ENCODE data around the gene TRAK1. TPM values are rescaled to one million over a fixed set of nuclear protein-coding genes. Genes with fewer than 3 reads are reported as not detected.

Gene TRAK1
- total and polyA plus RNA-seq, 2 of the 4 experiments (the other 2 are of a cell fraction), result 25.6 to 28.1 TPM

DNA sequence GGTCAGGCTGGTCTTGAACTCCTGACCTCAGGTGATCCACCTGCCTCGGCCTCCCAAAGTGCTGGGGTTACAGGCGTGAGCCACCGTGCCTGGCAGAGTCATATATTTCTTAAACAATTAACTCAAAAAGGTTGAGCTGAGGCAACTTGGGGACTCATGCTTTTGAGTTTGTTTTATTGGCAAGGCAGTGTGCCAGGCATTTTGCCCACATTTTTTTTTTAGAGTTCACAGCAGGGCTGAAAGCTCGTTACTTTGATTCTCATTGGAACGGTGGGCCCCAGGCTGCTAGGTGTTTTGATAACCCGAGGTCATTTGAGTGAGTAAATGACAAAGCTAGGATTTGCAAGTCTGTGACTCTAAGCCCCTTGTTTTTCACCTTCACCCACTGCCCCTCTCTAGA lies 98.6 kb downstream of the TRAK1 start:
- BruUV-seq (replicated peaks), result no TSS peak
- H3K23ac ChIP-seq (ENCODE audit: low read depth, low read length), result no peak overlapping the region
- DNase-seq (no peak), ATAC-seq (ENCODE audit: low read depth) (no peak)
- H2BK20ac ChIP-seq (ENCODE audit: low read depth, low read length), result no peak overlapping the region
- H3K4me1 ChIP-seq (ENCODE audit: control insufficient read depth, insufficient read depth, low read length), result peaks cover 7% of the 10 kb centered on the region
- WGBS, 2 experiments (ENCODE audit: extremely low coverage in 2 of 2, insufficient read length in 1 of 2), result no CpG with 5 or more reads among the region's 6 CpGs
- intact Hi-C loops (cut with micrococcal nuclease), result loop anchor here (2.0 to 5.0 kb wide), 3 partner anchors 73 to 177 kb away; no protein-coding TSS in a partner anchor
- H4K20me1 ChIP-seq (ENCODE audit: insufficient read depth, low read length), result peaks cover 6% of the 10 kb centered on the region; the same call in 1 of the 2 replicates
- no peak overlapping the region for H4K91ac ChIP-seq (ENCODE audit: insufficient read depth, low read depth, low read length)
- no peak overlapping the region for H3K14ac ChIP-seq (replicated peaks; ENCODE audit: low read depth, low read length)
- ChIA-PET CTCF (interaction anchor here (1.2 to 2.8 kb wide), 2 partner anchors 9 to 25 kb away, joined by 3 to 14 read pairs; no protein-coding TSS in a partner anchor), POLR2A (ENCODE audit: unreplicated experiment) (no interaction called here)
- no peaks in the 10 kb centered on the region for H3K27me3 ChIP-seq (ENCODE audit: control insufficient read depth, insufficient read depth, low read length)
- no peak overlapping the region for H4K5ac ChIP-seq (ENCODE audit: low read depth, low read length)
- H2BK15ac ChIP-seq (ENCODE audit: low read depth, low read length), result no peak overlapping the region
- no peak overlapping the region for H3K18ac ChIP-seq (ENCODE audit: low read depth, low read length)
- H2AK5ac ChIP-seq (ENCODE audit: low read depth, low read length), result no peak overlapping the region
- no peak overlapping the region for H3K4me2 ChIP-seq (ENCODE audit: low read depth, low read length)
- TF ChIP-seq CHD1 (IDR thresholded peaks at IDR 0.05; ENCODE audit: low read depth, low read length) (no peak), FOS (IDR thresholded peaks at IDR 0.05; ENCODE audit: low read depth, low read length) (no peak), RCOR1 (IDR thresholded peaks at IDR 0.05; ENCODE audit: insufficient replicate concordance, low read length) (no peak)
- TF ChIP-seq, protein P1, sequence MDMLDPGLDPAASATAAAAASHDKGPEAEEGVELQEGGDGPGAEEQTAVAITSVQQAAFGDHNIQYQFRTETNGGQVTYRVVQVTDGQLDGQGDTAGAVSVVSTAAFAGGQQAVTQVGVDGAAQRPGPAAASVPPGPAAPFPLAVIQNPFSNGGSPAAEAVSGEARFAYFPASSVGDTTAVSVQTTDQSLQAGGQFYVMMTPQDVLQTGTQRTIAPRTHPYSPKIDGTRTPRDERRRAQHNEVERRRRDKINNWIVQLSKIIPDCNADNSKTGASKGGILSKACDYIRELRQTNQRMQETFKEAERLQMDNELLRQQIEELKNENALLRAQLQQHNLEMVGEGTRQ (IDR thresholded peaks at IDR 0.05; ENCODE audit: low read depth, low read length), result no peak
- no peak overlapping the region for H2BK5ac ChIP-seq (ENCODE audit: low read depth, low read length, poor library complexity, severe bottlenecking)
- H4K8ac ChIP-seq (ENCODE audit: low read depth in 2 of 2, low read length in 2 of 2), result no peak overlapping the region
- H3K56ac ChIP-seq (ENCODE audit: extremely low read depth, insufficient read depth, low read length), result no peak overlapping the region
- no peak overlapping the region for H3K4ac ChIP-seq (ENCODE audit: low read depth, low read length)
- no peak overlapping the region for H3K27ac ChIP-seq (ENCODE audit: insufficient read depth, low read length)
- no peak overlapping the region for H3K9ac ChIP-seq (ENCODE audit: low read depth, low read length)
- no peaks in the 10 kb centered on the region for H3K9me3 ChIP-seq (ENCODE audit: control insufficient read depth, insufficient read depth, low read length)
- peaks cover 0 to 12% of the 10 kb centered on the region in 2 experiments; a peak in 1 of 4 replicates for H3K79me1 ChIP-seq (ENCODE audit: low read depth in 1 of 2, low read length in 2 of 2)
- dilution Hi-C loops (cut with HindIII; ENCODE audit: low sequenced_read_pairs, unreplicated experiment), result no loop called here
- H2AK9ac ChIP-seq (replicated peaks; ENCODE audit: low read depth, low read length, poor library complexity), result no peak overlapping the region
- no peak overlapping the region for H3K4me3 ChIP-seq (ENCODE audit: insufficient read depth, low read depth, low read length)
- H3K9me1 ChIP-seq (ENCODE audit: insufficient read depth, low read length), result peaks cover 6% of the 10 kb centered on the region; the same call in 1 of the 2 replicates
- in situ Hi-C loops (cut with MboI; ENCODE audit: low sequenced_read_pairs), result loop anchor here (5.0 kb wide), 2 partner anchors 72 to 297 kb away; no protein-coding TSS in a partner anchor
- H2BK120ac ChIP-seq (ENCODE audit: low read depth, low read length), result no peak overlapping the region
- H2AFZ ChIP-seq (replicated peaks; ENCODE audit: low read length, poor library complexity), result no peak overlapping the region
- peaks cover 8% of the 10 kb centered on the region; the same call in 1 of the 2 replicates for H3K36me3 ChIP-seq (ENCODE audit: control insufficient read depth, insufficient read depth, low read length)
